ENCODE results near the gene YDJC. TPM values are rescaled to one million over a fixed set of nuclear protein-coding genes. Genes with fewer than 3 reads are reported as not detected.
"Not testable (repeated sequence)": the region's sequence is repeated elsewhere in the genome, so short reads cannot be mapped to it uniquely, and the experiment has no call there.

Gene YDJC
- total RNA-seq: 46.1 and 51.4 TPM in 2 replicates

- H3K4me1 Mint-ChIP-seq: peaks cover 48% of the 10 kb centered on the region
- no peaks in the 10 kb centered on the region for H3K27me3 Mint-ChIP-seq
- POLR2A ChIA-PET: interaction anchor here (0.7 to 7.4 kb wide), 18 partner anchors 13 to 661 kb away, joined by 3 to 110 read pairs (median 4); partner anchors contain the start of genes MAPK1, PPIL2, SDF2L1 and THAP7
Measured at GRCh38 chr22:21629255-21630149, at the start of gene YDJC. Gene YDJC (minus strand): TSS chr22:21630022. CDS start chr22:21630014, 8 bp downstream.

GRCh38 chr22:21679383-21679782 lies 49.6 kb upstream of the YDJC start:
- no peaks in the 10 kb centered on the region for H3K4me1 Mint-ChIP-seq
- H3K4me3 Mint-ChIP-seq: no peak overlapping the region
- ChIA-PET CTCF (no interaction called here), POLR2A (no interaction called here)
- no peak for DNase-seq
- no peaks in the 10 kb centered on the region for H3K9me3 Mint-ChIP-seq
- H3K36me3 Mint-ChIP-seq (ENCODE audit: low read depth): peaks cover 59% of the 10 kb centered on the region
- intact Hi-C loops (cut with micrococcal nuclease): no loop called here
- no peak for TF ChIP-seq CTCF (IDR thresholded peaks at IDR 0.05)
- H3K27ac Mint-ChIP-seq: no peak overlapping the region
- H3K27me3 Mint-ChIP-seq: no peaks in the 10 kb centered on the region
- ATAC-seq (ENCODE audit: low read depth): no peak

More at GRCh38 chr22:21629255-21630149, at the start of gene YDJC:
- CTCF ChIA-PET: interaction anchor here (0.6 to 4.3 kb wide), 14 partner anchors 9 to 647 kb away, joined by 3 to 65 read pairs (median 5); partner anchors contain the start of genes LZTR1, PPIL2, SDF2L1 and UBE2L3
- DNase-seq (peak; percentile 95), ATAC-seq (ENCODE audit: low read depth) (peak; percentile 85)
- intact Hi-C loops (cut with micrococcal nuclease): loop anchor here (1.0 to 10.0 kb wide), 5 partner anchors 13 to 627 kb away; partner anchors contain the start of genes PPIL2, SDF2L1 and THAP7
- TF ChIP-seq CTCF (IDR thresholded peaks at IDR 0.05): peak; percentile 31
- H3K27ac Mint-ChIP-seq: peak within 1 kb of the TSS; percentile 92
- peaks cover 34% of the 10 kb centered on the region for H3K36me3 Mint-ChIP-seq (ENCODE audit: low read depth)
- H3K4me3 Mint-ChIP-seq: peak within 1 kb of the TSS; percentile 91
- no peaks in the 10 kb centered on the region for H3K9me3 Mint-ChIP-seq

- intact Hi-C loops (cut with micrococcal nuclease); H3K27me3 Mint-ChIP-seq; CTCF ChIA-PET; ATAC-seq (ENCODE audit: low read depth); H3K4me1 Mint-ChIP-seq; DNase-seq; H3K9me3 Mint-ChIP-seq; POLR2A ChIA-PET; H3K27ac Mint-ChIP-seq; H3K4me3 Mint-ChIP-seq: not testable (repeated sequence)
- H3K36me3 Mint-ChIP-seq (ENCODE audit: low read depth): peaks cover 62% of the 10 kb centered on the region
Measured at GRCh38 chr22:21678842-21679241, 49.0 kb upstream of the YDJC start.

DNA sequence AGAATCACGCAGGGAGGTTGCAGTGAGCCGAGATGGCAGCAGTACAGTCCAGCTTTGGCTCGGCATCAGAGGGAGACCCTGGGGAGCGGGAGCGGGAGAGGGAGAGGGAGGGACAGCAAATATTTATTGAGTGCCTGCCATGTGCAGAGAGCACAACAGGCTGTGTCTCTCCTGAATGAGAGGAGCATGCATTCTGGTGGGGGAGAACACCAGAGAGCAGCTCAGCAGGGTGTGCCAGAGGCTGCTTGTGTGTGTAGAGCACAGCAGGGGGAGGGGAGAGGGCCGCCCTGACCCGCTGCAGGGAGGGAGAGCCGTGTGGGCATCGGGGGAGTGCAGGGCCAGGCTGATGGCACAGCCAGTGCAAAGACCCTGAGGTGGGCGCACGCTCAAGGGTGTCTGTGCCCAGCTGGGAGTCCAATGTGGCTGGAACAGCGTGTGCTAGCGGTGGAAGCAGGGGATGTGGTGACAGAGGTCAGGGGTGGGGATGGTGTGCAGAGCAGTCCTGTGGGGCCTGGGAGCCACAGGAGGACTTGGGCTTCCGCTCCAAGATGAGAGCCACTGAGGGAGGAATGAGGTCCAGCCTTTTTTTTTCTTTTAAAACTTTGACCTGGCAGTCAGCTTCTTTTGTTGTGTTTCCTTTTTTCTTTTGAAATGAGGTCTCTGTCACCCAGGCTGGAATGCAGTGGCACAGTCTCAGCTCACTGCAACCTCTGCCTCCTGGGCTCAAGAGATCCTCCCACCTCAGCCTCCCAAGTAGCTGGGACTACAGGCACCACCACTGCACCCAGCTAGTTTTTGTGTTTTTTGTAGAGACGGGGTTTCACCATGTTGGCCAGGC lies 48.0 kb upstream of the YDJC start:
- H3K9me3 Mint-ChIP-seq: no peaks in the 10 kb centered on the region
- ChIA-PET POLR2A (no interaction called here), CTCF (no interaction called here)
- no peak for ATAC-seq (ENCODE audit: low read depth)
- intact Hi-C loops (cut with micrococcal nuclease): no loop called here
- H3K4me3 Mint-ChIP-seq: no peak overlapping the region
- H3K4me1 Mint-ChIP-seq: no peaks in the 10 kb centered on the region
- H3K27ac Mint-ChIP-seq: no peak overlapping the region
- no peaks in the 10 kb centered on the region for H3K27me3 Mint-ChIP-seq
- no peak for DNase-seq
- TF ChIP-seq CTCF (IDR thresholded peaks at IDR 0.05): no peak
- H3K36me3 Mint-ChIP-seq (ENCODE audit: low read depth): peaks cover 64% of the 10 kb centered on the region

- no peak for TF ChIP-seq CTCF (IDR thresholded peaks at IDR 0.05)
- H3K27me3 Mint-ChIP-seq: no peaks in the 10 kb centered on the region
- H3K9me3 Mint-ChIP-seq: no peaks in the 10 kb centered on the region
- POLR2A ChIA-PET: interaction anchor here (0.6 kb wide), 1 partner anchor 17 kb away, joined by 5 read pairs; no protein-coding TSS in a partner anchor
- no peak overlapping the region for H3K27ac Mint-ChIP-seq
- CTCF ChIA-PET: no interaction called here
- no peak overlapping the region for H3K4me3 Mint-ChIP-seq
- intact Hi-C loops (cut with micrococcal nuclease): no loop called here
- DNase-seq (no peak), ATAC-seq (ENCODE audit: low read depth) (no peak)
- H3K4me1 Mint-ChIP-seq: peaks cover 4% of the 10 kb centered on the region
- H3K36me3 Mint-ChIP-seq (ENCODE audit: low read depth): peaks cover 74% of the 10 kb centered on the region
Measured at GRCh38 chr22:21674638-21675245, 44.9 kb upstream of the YDJC start.

Data from activated B cell treated with CpG ODN at 0.5 μM for 24 hours (primary cell).